HG03565 (cell line): ENCODE measurements around the gene LAMA5.

Experiments used
- ATAC-seq: cut with Tn5 transposase; IDR thresholded peaks from one replicate; pipeline ENCODE4 v1.9.1; 2021; ENCODE audit warnings: mild to moderate bottlenecking, moderate library complexity; ENCODE audit not compliant: unreplicated experiment

Gene LAMA5

GRCh38 chr20:62372042-62372993 lies 5.2 kb upstream of the LAMA5 start:
- ATAC-seq = no peak

- no peak for ATAC-seq
These were observed 4.5 kb upstream of the LAMA5 start for GRCh38 chr20:62371588-62372041.

- ATAC-seq = no peak
These were observed 3.9 kb upstream of the LAMA5 start for GRCh38 chr20:62370807-62371587.

GRCh38 chr20:62370115-62370806 lies 3.1 kb upstream of the LAMA5 start:
- no peak for ATAC-seq

GRCh38 chr20:62369815-62370114 lies 2.7 kb upstream of the LAMA5 start:
- no peak for ATAC-seq

- no peak for ATAC-seq
These were observed 2.1 kb upstream of the LAMA5 start for GRCh38 chr20:62368976-62369814.

GRCh38 chr20:62368392-62368975 lies 1.4 kb upstream of the LAMA5 start:
- no peak for ATAC-seq

GRCh38 chr20:62367633-62368391 lies 700 bp upstream of the LAMA5 start:
- no peak for ATAC-seq

GRCh38 chr20:62366370-62367135 lies 559 bp downstream of the LAMA5 start:
- no peak for ATAC-seq

- no peak for ATAC-seq
These were observed 1.2 kb downstream of the LAMA5 start for GRCh38 chr20:62365814-62366369.

GRCh38 chr20:62364911-62365736 lies 2.0 kb downstream of the LAMA5 start:
- ATAC-seq = no peak

- ATAC-seq = no peak
These were observed 2.9 kb downstream of the LAMA5 start for GRCh38 chr20:62363920-62364851.

- no peak for ATAC-seq
These were observed 3.9 kb downstream of the LAMA5 start for GRCh38 chr20:62362991-62363919.

- no peak for ATAC-seq
These were observed 4.5 kb downstream of the LAMA5 start for GRCh38 chr20:62362590-62362940.

GRCh38 chr20:62361799-62362589 lies 5.1 kb downstream of the LAMA5 start:
- no peak for ATAC-seq
